NCI-H2081 (cell line): ENCODE results near the gene APOBEC3C.
"Not testable (repeated sequence)": the region's sequence is repeated elsewhere in the genome, so short reads cannot be mapped to it uniquely, and the experiment has no call there.

ENCODE experiments used
- DNase-seq, 2 experiments: peaks; one replicate each; lab custom pipeline; 2025; lab: John Stamatoyannopoulos, UW

The APOBEC3C gene

GRCh38 chr22:39061290-39061689 lies 47.2 kb downstream of the APOBEC3C start:
- not testable (repeated sequence) for DNase-seq

- DNase-seq, result not testable (repeated sequence)
Measured at GRCh38 chr22:39061951-39062350, 47.9 kb downstream of the APOBEC3C start.

- not testable (repeated sequence) for DNase-seq
Measured at GRCh38 chr22:39063904-39064303, 49.8 kb downstream of the APOBEC3C start.

GRCh38 chr22:39066442-39067276 lies 52.6 kb downstream of the APOBEC3C start:
- not testable (repeated sequence) for DNase-seq

GRCh38 chr22:39068033-39068785 lies 54.2 kb downstream of the APOBEC3C start:
- no peak for DNase-seq
